Fibroblast of lung (primary cell): Measurements from ENCODE around the gene FMNL1. TPM values are rescaled to one million over a fixed set of nuclear protein-coding genes. Genes with fewer than 3 reads are reported as not detected.

Experiments
- DNase-seq, 2 donors: peaks; one replicate each; pipeline versions ENCODE4 v3.0.0 to v3.0.0-alpha.2; 2010; ENCODE audit warnings: low read depth in 2 of 2
- H2AFZ ChIP-seq: 2 replicates; pipeline ENCODE4 v1.5.1; 2012; ENCODE audit warnings: low read length, control low read depth, inconsistent platforms
- H3K27ac ChIP-seq: 2 replicates; pipeline ENCODE4 v1.5.1; 2011; ENCODE audit warnings: low read length, control low read depth; ENCODE audit not compliant: insufficient read depth
- H3K27me3 ChIP-seq: 2 replicates; pipeline ENCODE4 v1.5.1; 2011; ENCODE audit warnings: mild to moderate bottlenecking, low read length; ENCODE audit not compliant: control insufficient read depth, insufficient read depth
- H3K36me3 ChIP-seq: 2 replicates; pipeline ENCODE4 v1.5.1; 2011; ENCODE audit warnings: low read length; ENCODE audit not compliant: control insufficient read depth, insufficient read depth
- H3K4me1 ChIP-seq: 2 replicates; pipeline ENCODE4 v1.5.1; 2011; ENCODE audit warnings: low read length; ENCODE audit not compliant: control insufficient read depth, insufficient read depth; ENCODE audit errors: extremely low read depth
- H3K4me2 ChIP-seq: 2 replicates; pipeline ENCODE4 v1.5.1; 2011; ENCODE audit warnings: low read length, control low read depth; ENCODE audit not compliant: insufficient read depth; ENCODE audit errors: extremely low read depth
- H3K4me3 ChIP-seq, 4 experiments: fragments of 200-600 bp in 1 of 4; sonication (generic) in 1 of 4; replicated peaks in 1 of 4; 2 replicates each; pipeline ENCODE4 v1.5.1; 2011 to 2016; ENCODE audit warnings: low read length in 4 of 4, low read depth in 3 of 4, mild to moderate bottlenecking in 3 of 4, control low read depth in 2 of 4, inconsistent platforms in 1 of 4, mixed read lengths in 1 of 4; ENCODE audit not compliant: insufficient read depth in 1 of 4; ENCODE audit errors: control extremely low read depth in 1 of 4
- H3K79me2 ChIP-seq: 2 replicates; pipeline ENCODE4 v1.5.1; 2012; ENCODE audit warnings: mild to moderate bottlenecking, low read length, inconsistent platforms; ENCODE audit not compliant: control insufficient read depth, insufficient read depth
- H3K9ac ChIP-seq: 2 replicates; pipeline ENCODE4 v1.5.1; 2011; ENCODE audit warnings: mild to moderate bottlenecking, low read length, control low read depth; ENCODE audit not compliant: insufficient read depth
- H3K9me3 ChIP-seq: 2 replicates; pipeline ENCODE4 v1.5.1; 2012; ENCODE audit warnings: low read depth, low read length; ENCODE audit not compliant: control insufficient read depth, insufficient read depth
- H4K20me1 ChIP-seq: 2 replicates; pipeline ENCODE4 v1.5.1; 2011; ENCODE audit warnings: low read length; ENCODE audit not compliant: control insufficient read depth, insufficient read depth; ENCODE audit errors: extremely low read depth
- CTCF ChIP-seq, 2 donors: IDR thresholded peaks in 1 of 2; conservative IDR thresholded peaks in 1 of 2; 1 replicate in 1 of 2; 2 replicates in 1 of 2; pipeline ENCODE4 v1.5.1; 2011 to 2012; ENCODE audit warnings: low read length in 2 of 2, control low read depth in 1 of 2, inconsistent platforms in 1 of 2, low read depth in 1 of 2, mild to moderate bottlenecking in 1 of 2
- EZH2 ChIP-seq: IDR thresholded peaks from 2 replicates; pipeline ENCODE4 v1.5.1; 2012; ENCODE audit warnings: low read length, control low read depth, mild to moderate bottlenecking; ENCODE audit errors: missing control alignments
- polyA plus RNA-seq, 2 donors: library from polyadenylated mRNA; depleted of rRNA in 1 of 2; stranded (reverse) in 1 of 2; unstranded in 1 of 2; fragments of >200 nt; gene quantifications; 2 replicates each; pipeline ENCODE4 v1.2.1, GENCODE V29; 2011 to 2012; ENCODE audit warnings: missing spikeins in 1 of 2
- total RNA-seq: library from RNA; depleted of rRNA; stranded (reverse); fragments of >200 nt; gene quantifications from 2 replicates; pipeline ENCODE4 v1.2.1, GENCODE V29; 2014

FMNL1 gene
- total and polyA plus RNA-seq, 2 donors (not counting 1 experiment from before 2014, with no cell fraction given), result 1.1 to 2.8 TPM

- H3K9ac ChIP-seq, result no peak overlapping the region
- TF ChIP-seq CTCF (conservative IDR thresholded peaks at IDR 0.05 in 1 of 2, IDR thresholded peaks at IDR 0.05 in 1 of 2; ENCODE audit: low read depth in 1 of 2, low read length in 2 of 2), result no peak
- TF ChIP-seq EZH2, result no peak
- H3K4me3 ChIP-seq, result no peak overlapping the region
Observed at GRCh38 chr17:45243750-45244149, 22.1 kb downstream of the FMNL1 start.

GRCh38 chr17:45244725-45245656 lies 23.3 kb downstream of the FMNL1 start:
- H3K4me2 ChIP-seq, result no peak overlapping the region

More at GRCh38 chr17:45243750-45244149, 22.1 kb downstream of the FMNL1 start:
- no peak overlapping the region for H2AFZ ChIP-seq
- no peaks in the 10 kb centered on the region for H3K4me1 ChIP-seq
- H3K27me3 ChIP-seq, result peaks cover 15% of the 10 kb centered on the region
- no peaks in the 10 kb centered on the region for H3K79me2 ChIP-seq
- H4K20me1 ChIP-seq, result no peaks in the 10 kb centered on the region
- no peak for DNase-seq
- no peaks in the 10 kb centered on the region for H3K9me3 ChIP-seq
- no peak overlapping the region for H3K27ac ChIP-seq
- no peak overlapping the region for H3K4me2 ChIP-seq
- no peaks in the 10 kb centered on the region for H3K36me3 ChIP-seq

More at GRCh38 chr17:45244725-45245656, 23.3 kb downstream of the FMNL1 start:
- no peak for DNase-seq
- H3K9me3 ChIP-seq, result no peaks in the 10 kb centered on the region
- no peak overlapping the region for H3K4me3 ChIP-seq
- no peak for TF ChIP-seq EZH2
- TF ChIP-seq CTCF (conservative IDR thresholded peaks at IDR 0.05 in 1 of 2, IDR thresholded peaks at IDR 0.05 in 1 of 2; ENCODE audit: low read depth in 1 of 2, low read length in 2 of 2), result no peak
- H2AFZ ChIP-seq, result no peak overlapping the region
- H3K9ac ChIP-seq, result no peak overlapping the region
- no peak overlapping the region for H3K27ac ChIP-seq
- no peaks in the 10 kb centered on the region for H3K79me2 ChIP-seq
- H3K4me1 ChIP-seq, result no peaks in the 10 kb centered on the region
- no peaks in the 10 kb centered on the region for H3K36me3 ChIP-seq
- H4K20me1 ChIP-seq, result no peaks in the 10 kb centered on the region
- peaks cover 8% of the 10 kb centered on the region for H3K27me3 ChIP-seq
